ENCODE measurements around the gene NECAB2.
A peak's percentile ranks its signal among the peaks of the same experiment; 100 is the strongest.

NECAB2 gene

GRCh38 chr16:83967838-83968305 is at the start of gene NECAB2:
Gene NECAB2, plus strand, starts transcription at chr16:83968244. Its CDS starts 405 bp downstream, at chr16:83968649.
- ChIA-PET CTCF (no interaction called here), POLR2A (ENCODE audit: low non-redundant PET) (no interaction called here)
- no peak within 1 kb of the TSS for H3K27ac ChIP-seq
- peak; percentile 56 for DNase-seq (ENCODE audit: low spot score)
- peak; percentile 81 for TF ChIP-seq CTCF (conservative IDR thresholded peaks at IDR 0.05; ENCODE audit: low read depth)

DNA sequence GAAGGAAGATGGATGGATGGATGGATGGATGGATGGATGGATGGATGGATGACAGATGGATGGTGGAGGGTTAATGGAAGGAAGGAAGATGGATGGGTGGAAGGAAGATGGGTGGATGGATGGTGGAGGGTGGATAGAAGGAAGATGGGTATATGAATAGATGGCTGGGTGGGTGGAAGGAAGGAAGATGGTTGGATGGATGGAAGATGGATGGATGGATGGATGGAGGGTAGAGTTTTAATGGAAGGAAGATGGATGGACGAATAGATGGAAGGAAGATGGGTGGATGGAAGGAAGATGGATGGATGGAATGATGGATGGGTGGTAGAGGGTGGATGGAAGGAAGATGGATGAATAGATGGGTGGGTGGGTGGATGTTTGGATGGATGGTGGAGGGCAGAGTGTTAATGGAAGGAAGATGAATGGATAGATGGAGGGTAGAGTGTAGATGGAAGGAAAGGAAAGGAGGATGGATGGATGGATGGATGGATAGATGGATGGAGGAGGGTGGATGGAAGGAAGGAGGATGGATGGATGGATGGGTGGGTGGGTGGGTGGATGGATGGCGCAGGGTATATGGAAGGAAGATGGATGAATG is 47.1 kb upstream of the NECAB2 start:
- TF ChIP-seq CTCF (conservative IDR thresholded peaks at IDR 0.05; ENCODE audit: low read depth) = no peak
- DNase-seq (ENCODE audit: low spot score) = no peak
- POLR2A ChIA-PET (ENCODE audit: low non-redundant PET) = no interaction called here
- CTCF ChIA-PET = no interaction called here
- H3K27ac ChIP-seq = no peak overlapping the region

DNA sequence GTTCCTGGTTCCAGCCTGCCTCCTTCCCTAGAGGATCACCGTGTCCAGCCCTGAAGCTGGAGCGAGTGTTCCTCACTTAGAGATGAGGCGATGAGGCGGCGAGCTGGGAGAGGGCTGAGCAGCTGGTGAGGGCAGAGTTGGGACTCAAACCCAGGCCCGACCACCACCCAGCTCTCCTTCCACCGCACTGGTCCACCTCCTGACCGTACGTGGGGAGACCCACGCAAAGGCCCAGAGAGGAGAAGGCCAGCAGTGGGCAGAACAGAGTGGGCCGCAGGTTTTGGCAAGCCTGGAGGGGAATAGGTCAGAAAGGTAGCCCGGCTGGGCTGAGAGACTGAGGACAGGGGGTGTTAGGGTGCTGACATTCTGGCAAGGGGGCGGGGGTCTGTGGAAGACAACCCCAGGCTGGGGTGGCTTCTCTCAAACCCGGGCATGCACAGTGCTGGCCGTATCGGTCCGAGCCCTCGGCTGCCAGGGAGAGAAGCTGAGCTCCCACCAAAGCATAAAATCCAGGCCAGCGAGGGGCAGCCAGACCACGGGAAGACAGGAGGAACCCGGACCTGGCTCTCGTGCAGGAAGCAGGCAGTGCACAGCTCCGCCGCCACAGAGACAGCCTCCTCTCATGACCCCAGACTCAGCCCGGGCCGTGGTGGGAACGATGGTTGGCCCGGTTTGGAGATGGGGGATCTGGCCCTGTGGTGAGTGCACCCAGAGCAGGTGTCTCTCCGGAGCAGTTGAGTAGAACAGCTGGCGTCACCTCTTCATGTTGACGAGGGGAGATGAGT is 44.3 kb upstream of the NECAB2 start:
- DNase-seq (ENCODE audit: low spot score) = no peak
- ChIA-PET CTCF (no interaction called here), POLR2A (ENCODE audit: low non-redundant PET) (no interaction called here)
- no peak for TF ChIP-seq CTCF (conservative IDR thresholded peaks at IDR 0.05; ENCODE audit: low read depth)
- no peak overlapping the region for H3K27ac ChIP-seq

GRCh38 chr16:83924686-83925085 is 43.4 kb upstream of the NECAB2 start:
- CTCF ChIA-PET = interaction anchor here (0.6 kb wide), 1 partner anchor 29 kb away, joined by 3 read pairs; the partner anchor contains the start of gene OSGIN1
- H3K27ac ChIP-seq = no peak overlapping the region
- DNase-seq (ENCODE audit: low spot score) = no peak
- TF ChIP-seq CTCF (conservative IDR thresholded peaks at IDR 0.05; ENCODE audit: low read depth) = no peak
- POLR2A ChIA-PET (ENCODE audit: low non-redundant PET) = no interaction called here

- DNase-seq (ENCODE audit: low spot score) = no peak
- ChIA-PET POLR2A (ENCODE audit: low non-redundant PET) (no interaction called here), CTCF (interaction anchor here (0.6 to 1.4 kb wide), 5 partner anchors 13 to 141 kb away, joined by 3 to 9 read pairs (median 3); partner anchors contain the start of gene OSGIN1)
- TF ChIP-seq CTCF (conservative IDR thresholded peaks at IDR 0.05; ENCODE audit: low read depth) = no peak
- no peak overlapping the region for H3K27ac ChIP-seq
These were observed 42.7 kb upstream of the NECAB2 start for GRCh38 chr16:83925095-83925905.
